ENCODE measurements around the gene NFYB.
"Not testable (repeated sequence)": the region's sequence is repeated elsewhere in the genome, so short reads cannot be mapped to it uniquely, and the experiment has no call there.

Gene NFYB

DNA sequence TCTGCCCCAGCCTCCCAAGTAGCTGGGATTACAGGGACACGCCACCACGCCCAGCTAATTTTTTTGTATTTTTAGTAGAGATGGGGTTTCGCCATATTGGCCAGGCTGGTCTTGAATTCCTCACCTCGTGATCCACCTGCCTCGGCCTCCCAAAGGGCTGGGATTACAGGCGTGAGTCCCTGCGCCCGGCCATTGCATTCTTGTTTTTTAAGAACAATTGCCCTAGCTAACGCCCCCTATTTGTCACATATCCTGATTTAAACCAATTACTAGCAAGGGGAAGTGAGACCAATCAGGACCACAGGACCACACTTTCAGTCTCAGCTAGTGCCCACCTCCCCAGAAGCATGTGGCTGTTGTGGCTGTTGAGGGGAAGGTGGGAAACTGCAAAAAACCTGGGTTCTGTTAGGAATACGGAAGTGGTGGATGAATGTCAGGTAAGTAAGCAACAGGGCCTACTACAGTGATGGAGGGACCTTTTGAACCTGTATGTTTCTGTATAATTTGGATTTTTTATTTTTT, 37.8 kb upstream of the NFYB start:
- Histone ChIP-seq H3K4me3 (ENCODE audit: low read depth, low read length) (no peak overlapping the region), H2AFZ (ENCODE audit: low read length, unreplicated experiment) (no peak overlapping the region), H3K27me3 (ENCODE audit: insufficient read depth, low read length) (no peaks in the 10 kb centered on the region), H3K36me3 (ENCODE audit: insufficient read depth, low read length) (no peaks in the 10 kb centered on the region), H3K79me2 (ENCODE audit: control insufficient read depth, insufficient read depth, low read length, unreplicated experiment) (no peaks in the 10 kb centered on the region), H3K27ac (ENCODE audit: low read depth, low read length) (no peak overlapping the region), H3K4me1 (ENCODE audit: control insufficient read depth, insufficient read depth, low read length, unreplicated experiment) (peaks cover 23% of the 10 kb centered on the region)

DNA sequence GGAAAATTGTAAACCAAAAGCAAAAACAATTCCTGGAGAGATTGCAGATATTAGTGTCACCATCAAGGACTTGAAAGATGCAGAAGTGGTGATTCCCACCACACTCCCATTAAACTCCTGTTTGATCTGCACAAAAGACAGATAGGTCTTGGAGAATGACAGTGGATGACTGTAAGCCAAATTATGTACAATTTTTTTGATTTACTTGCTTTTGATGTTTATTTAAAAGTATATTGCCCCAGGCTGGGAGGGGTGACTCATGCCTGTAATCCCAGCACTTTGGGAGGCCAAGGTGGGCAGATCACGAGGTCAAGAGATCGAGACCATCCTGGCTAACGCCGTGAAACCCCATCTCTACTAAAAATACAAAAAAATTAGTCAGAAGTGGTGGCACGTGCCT, 35.8 kb upstream of the NFYB start:
- H3K4me3 ChIP-seq (ENCODE audit: low read depth, low read length); H3K36me3 ChIP-seq (ENCODE audit: insufficient read depth, low read length); H3K27me3 ChIP-seq (ENCODE audit: insufficient read depth, low read length): not testable (repeated sequence)

DNA sequence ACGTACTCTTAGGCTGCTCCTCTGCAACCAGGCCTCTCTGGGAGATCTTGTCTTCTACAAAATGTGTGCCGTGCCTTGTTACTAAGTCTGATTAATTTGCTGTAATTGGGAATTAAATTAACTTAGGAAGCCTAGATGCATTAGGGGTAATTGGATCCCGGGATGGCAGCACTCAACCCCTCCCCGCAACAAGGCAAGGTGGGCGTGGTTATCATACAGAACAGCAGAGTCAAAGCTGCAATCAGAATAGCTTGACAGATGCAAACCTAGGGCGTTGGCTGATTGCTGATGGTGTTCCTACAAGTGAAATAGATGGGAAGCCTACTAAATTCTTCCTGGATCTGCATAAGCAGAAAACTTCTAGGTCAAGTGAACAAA, 34.5 kb upstream of the NFYB start:
- no peak overlapping the region for H2AFZ ChIP-seq (ENCODE audit: low read length, unreplicated experiment)
- H3K4me1 ChIP-seq (ENCODE audit: control insufficient read depth, insufficient read depth, low read length, unreplicated experiment) = peaks cover 9% of the 10 kb centered on the region
- H3K36me3 ChIP-seq (ENCODE audit: insufficient read depth, low read length) = no peaks in the 10 kb centered on the region
- H3K4me3 ChIP-seq (ENCODE audit: low read depth, low read length) = no peak overlapping the region
- H3K27me3 ChIP-seq (ENCODE audit: insufficient read depth, low read length) = no peaks in the 10 kb centered on the region
- H3K79me2 ChIP-seq (ENCODE audit: control insufficient read depth, insufficient read depth, low read length, unreplicated experiment) = no peaks in the 10 kb centered on the region
- H3K27ac ChIP-seq (ENCODE audit: low read depth, low read length) = no peak overlapping the region

More for the DNA sequence above, 35.8 kb upstream of the NFYB start:
- H3K4me1 ChIP-seq (ENCODE audit: control insufficient read depth, insufficient read depth, low read length, unreplicated experiment) = peaks cover 21% of the 10 kb centered on the region
- not testable (repeated sequence) for H3K27ac ChIP-seq (ENCODE audit: low read depth, low read length); H3K79me2 ChIP-seq (ENCODE audit: control insufficient read depth, insufficient read depth, low read length, unreplicated experiment); H2AFZ ChIP-seq (ENCODE audit: low read length, unreplicated experiment)

DNA sequence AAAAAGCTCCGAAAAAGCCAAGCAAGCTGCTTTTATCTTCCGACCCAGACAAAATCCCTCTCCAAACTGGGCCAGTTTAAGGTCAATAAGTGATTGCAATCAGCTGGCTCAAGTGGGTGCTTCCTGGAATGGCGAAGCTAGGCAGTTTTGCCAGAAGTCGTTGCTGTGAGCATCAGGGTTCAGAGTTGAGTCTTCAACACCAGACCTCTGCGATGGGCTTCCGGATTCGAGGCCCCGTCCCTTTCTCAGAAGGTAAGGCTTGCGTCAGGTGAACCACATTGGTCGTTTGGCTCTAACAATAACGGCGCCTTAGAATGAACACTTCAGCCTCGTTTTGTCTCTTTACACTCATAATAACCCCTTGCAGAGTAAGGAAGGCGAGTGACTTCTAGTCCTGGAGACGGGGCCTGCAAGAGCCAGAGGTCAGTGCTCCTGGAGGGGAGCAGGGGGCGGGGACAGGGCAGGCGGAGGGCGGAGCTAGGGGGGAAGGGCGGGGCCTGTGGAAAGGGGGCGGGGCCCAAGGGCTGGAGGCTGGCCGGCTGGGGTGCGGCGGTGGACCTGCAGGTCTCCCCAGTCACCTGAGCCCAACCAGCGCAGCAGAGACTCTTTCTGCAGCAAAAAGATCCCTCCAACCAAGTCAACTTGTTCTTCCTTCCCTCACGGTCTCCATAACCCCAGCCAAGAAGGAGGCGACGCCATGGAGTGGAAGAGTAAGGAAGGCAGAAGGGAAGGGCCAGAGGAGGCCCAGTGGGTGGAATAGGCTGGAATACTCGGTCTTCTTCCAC, 34.0 kb upstream of the NFYB start:
- H3K79me2 ChIP-seq (ENCODE audit: control insufficient read depth, insufficient read depth, low read length, unreplicated experiment) = no peaks in the 10 kb centered on the region
- no peak overlapping the region for H3K4me3 ChIP-seq (ENCODE audit: low read depth, low read length)
- no peaks in the 10 kb centered on the region for H3K27me3 ChIP-seq (ENCODE audit: insufficient read depth, low read length)
- no peak overlapping the region for H2AFZ ChIP-seq (ENCODE audit: low read length, unreplicated experiment)
- H3K27ac ChIP-seq (ENCODE audit: low read depth, low read length) = no peak overlapping the region
- H3K36me3 ChIP-seq (ENCODE audit: insufficient read depth, low read length) = no peaks in the 10 kb centered on the region
- H3K4me1 ChIP-seq (ENCODE audit: control insufficient read depth, insufficient read depth, low read length, unreplicated experiment) = peaks cover 5% of the 10 kb centered on the region

DNA sequence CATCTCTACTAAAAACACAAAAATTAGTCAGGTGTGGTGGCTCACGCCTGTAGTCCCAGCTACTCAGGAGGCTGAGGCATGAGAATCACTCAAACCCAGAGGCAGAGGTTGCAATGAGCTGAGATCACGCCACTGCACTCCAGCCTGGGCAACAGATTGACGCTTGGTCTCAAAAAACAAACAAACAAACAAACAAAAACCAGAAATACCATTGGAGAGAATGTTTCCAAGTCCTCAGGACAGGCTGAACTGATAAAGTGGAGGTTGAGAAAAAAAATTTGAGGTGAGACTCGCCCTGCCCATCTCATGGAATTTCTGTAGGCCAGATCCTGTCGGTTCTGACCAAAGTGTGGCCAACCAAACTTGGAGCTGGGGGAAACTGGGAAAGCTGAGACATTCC, 30.6 kb upstream of the NFYB start:
- Histone ChIP-seq H3K36me3 (ENCODE audit: insufficient read depth, low read length) (no peaks in the 10 kb centered on the region), H3K4me1 (ENCODE audit: control insufficient read depth, insufficient read depth, low read length, unreplicated experiment) (no peaks in the 10 kb centered on the region), H2AFZ (ENCODE audit: low read length, unreplicated experiment) (no peak overlapping the region), H3K79me2 (ENCODE audit: control insufficient read depth, insufficient read depth, low read length, unreplicated experiment) (no peaks in the 10 kb centered on the region), H3K4me3 (ENCODE audit: low read depth, low read length) (no peak overlapping the region), H3K27ac (ENCODE audit: low read depth, low read length) (no peak overlapping the region), H3K27me3 (ENCODE audit: insufficient read depth, low read length) (no peaks in the 10 kb centered on the region)

DNA sequence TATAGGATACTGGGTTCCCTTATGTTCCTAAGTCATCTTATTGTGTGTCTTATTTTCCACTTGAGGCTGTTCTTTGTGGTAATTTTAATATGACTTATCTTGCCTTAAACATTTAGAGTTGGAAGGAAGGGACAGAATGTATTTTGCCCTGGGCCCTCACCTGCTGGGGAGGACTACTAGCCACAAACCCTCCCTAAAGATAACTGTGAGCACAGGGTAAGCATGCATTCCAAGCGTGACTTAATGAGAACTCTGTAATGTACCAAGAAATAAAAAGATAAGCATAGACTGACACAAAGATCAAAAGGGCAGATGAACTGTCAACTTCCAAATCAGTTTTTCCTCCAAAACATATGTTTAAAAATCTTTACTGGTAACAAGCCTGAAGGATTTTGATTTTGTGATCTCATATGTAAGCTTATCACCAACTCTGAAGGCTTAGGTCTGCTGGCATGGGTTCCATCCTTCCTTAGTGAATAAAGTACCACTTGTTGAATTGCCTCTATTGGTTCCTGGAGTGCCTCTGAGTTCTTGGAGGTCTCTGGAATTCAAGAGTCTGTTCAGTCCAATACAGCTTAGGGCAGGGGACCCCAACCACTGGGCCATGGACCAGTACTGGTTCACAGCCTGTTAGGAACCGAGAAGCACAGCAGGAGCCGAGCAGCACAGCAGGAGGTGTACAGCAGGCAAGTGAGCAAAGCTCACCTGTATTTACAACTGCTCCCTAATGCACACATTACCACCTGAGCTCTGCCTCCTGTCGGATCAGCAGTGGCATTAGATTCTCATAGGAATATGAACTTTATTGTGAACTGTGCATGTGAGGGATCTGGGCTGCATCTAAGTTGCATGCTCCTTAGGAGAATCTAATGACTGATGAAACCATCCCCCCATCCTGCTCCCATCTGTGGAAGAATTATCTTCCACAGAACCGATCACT, 29.8 kb upstream of the NFYB start:
- H3K79me2 ChIP-seq (ENCODE audit: control insufficient read depth, insufficient read depth, low read length, unreplicated experiment) = no peaks in the 10 kb centered on the region
- no peak overlapping the region for H2AFZ ChIP-seq (ENCODE audit: low read length, unreplicated experiment)
- H3K27me3 ChIP-seq (ENCODE audit: insufficient read depth, low read length) = no peaks in the 10 kb centered on the region
- no peaks in the 10 kb centered on the region for H3K36me3 ChIP-seq (ENCODE audit: insufficient read depth, low read length)
- no peak overlapping the region for H3K27ac ChIP-seq (ENCODE audit: low read depth, low read length)
- H3K4me1 ChIP-seq (ENCODE audit: control insufficient read depth, insufficient read depth, low read length, unreplicated experiment) = no peaks in the 10 kb centered on the region
- H3K4me3 ChIP-seq (ENCODE audit: low read depth, low read length) = no peak overlapping the region

DNA sequence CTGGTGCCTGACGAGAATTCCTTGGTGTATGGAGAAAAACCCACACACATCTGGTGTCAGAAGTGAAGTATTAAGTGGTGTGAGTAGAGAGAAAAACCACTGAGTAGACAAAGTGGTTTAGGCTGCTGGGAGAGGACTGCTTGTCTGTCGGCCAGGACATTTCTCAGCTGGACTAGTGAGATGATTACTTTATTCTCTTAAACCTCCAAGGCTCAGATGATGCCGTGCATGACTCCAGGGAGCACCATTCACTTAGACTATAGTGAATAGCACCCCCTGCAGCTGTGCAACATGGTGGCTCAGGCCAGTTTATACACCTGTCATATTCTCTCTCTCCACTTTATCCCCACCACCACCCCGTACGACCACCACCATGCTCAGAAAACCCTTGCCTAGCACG, 28.5 kb upstream of the NFYB start:
- Histone ChIP-seq H3K4me3 (ENCODE audit: low read depth, low read length) (no peak overlapping the region), H2AFZ (ENCODE audit: low read length, unreplicated experiment) (no peak overlapping the region), H3K79me2 (ENCODE audit: control insufficient read depth, insufficient read depth, low read length, unreplicated experiment) (no peaks in the 10 kb centered on the region), H3K27ac (ENCODE audit: low read depth, low read length) (no peak overlapping the region), H3K27me3 (ENCODE audit: insufficient read depth, low read length) (no peaks in the 10 kb centered on the region), H3K4me1 (ENCODE audit: control insufficient read depth, insufficient read depth, low read length, unreplicated experiment) (no peaks in the 10 kb centered on the region), H3K36me3 (ENCODE audit: insufficient read depth, low read length) (no peaks in the 10 kb centered on the region)

DNA sequence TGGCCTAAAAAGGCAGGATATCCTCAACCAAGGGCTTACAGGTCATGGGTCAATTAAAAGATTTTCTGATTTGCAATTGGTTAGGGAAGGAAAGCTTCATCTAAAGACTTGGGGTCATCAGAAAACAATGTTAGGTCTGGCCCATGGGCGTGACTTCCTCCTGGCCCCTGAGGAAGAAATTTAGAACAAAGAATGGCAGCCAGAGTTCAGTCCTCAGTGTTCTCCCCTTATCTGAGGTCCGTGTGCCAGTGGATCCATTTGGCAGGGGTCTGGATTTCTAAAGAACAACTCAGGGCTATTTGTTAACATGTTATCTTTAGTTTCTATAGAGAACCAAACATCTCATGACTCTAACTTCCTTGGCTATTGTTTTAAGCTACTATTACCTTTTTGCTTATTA, 27.8 kb upstream of the NFYB start:
- Histone ChIP-seq H3K27ac (ENCODE audit: low read depth, low read length) (no peak overlapping the region), H2AFZ (ENCODE audit: low read length, unreplicated experiment) (no peak overlapping the region), H3K4me3 (ENCODE audit: low read depth, low read length) (no peak overlapping the region), H3K4me1 (ENCODE audit: control insufficient read depth, insufficient read depth, low read length, unreplicated experiment) (no peaks in the 10 kb centered on the region), H3K27me3 (ENCODE audit: insufficient read depth, low read length) (no peaks in the 10 kb centered on the region), H3K36me3 (ENCODE audit: insufficient read depth, low read length) (no peaks in the 10 kb centered on the region), H3K79me2 (ENCODE audit: control insufficient read depth, insufficient read depth, low read length, unreplicated experiment) (no peaks in the 10 kb centered on the region)

DNA sequence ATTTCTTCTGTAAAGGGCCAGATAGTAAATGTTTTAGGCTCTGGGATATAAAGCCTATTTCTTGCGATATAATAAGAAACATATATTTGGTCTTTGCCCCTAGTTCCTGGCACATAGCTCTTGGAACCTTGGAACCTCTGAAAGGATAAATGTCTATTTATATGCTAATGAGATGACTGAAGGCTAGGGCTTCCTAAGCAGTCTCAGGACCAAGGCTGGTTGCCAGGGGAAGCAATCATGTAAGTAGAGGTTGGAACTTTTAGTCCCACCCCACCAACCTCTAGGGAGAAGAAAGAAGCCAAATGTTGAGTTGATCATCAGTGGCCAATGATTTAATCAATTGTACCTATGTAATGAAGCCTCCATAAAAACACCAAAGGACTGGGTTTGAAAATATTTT, 26.6 kb upstream of the NFYB start:
- H3K4me1 ChIP-seq (ENCODE audit: control insufficient read depth, insufficient read depth, low read length, unreplicated experiment) = no peaks in the 10 kb centered on the region
- H3K36me3 ChIP-seq (ENCODE audit: insufficient read depth, low read length) = no peaks in the 10 kb centered on the region
- H3K79me2 ChIP-seq (ENCODE audit: control insufficient read depth, insufficient read depth, low read length, unreplicated experiment) = no peaks in the 10 kb centered on the region
- H3K27me3 ChIP-seq (ENCODE audit: insufficient read depth, low read length) = no peaks in the 10 kb centered on the region
- no peak overlapping the region for H2AFZ ChIP-seq (ENCODE audit: low read length, unreplicated experiment)
- no peak overlapping the region for H3K4me3 ChIP-seq (ENCODE audit: low read depth, low read length)
- no peak overlapping the region for H3K27ac ChIP-seq (ENCODE audit: low read depth, low read length)

DNA sequence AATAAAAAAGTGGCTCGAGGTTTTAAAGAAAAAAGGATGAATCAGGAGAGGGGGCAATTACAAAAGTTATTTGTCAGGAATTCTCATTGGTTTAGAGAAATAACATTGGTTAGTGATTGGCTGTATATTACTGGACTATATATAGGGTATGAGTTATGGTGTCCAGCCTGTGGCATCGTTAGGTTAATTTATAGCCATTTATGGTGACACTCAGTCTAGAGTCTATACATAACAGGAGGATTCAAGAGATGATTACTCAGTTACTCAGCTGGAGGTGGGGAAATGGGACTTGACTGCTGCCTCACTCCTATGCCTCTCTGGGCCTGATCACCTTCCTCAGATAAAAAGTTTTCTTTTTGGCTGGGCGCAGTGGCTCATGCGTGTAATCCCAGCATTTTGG, 25.6 kb upstream of the NFYB start:
- Histone ChIP-seq H3K79me2 (ENCODE audit: control insufficient read depth, insufficient read depth, low read length, unreplicated experiment) (no peaks in the 10 kb centered on the region), H3K4me3 (ENCODE audit: low read depth, low read length) (no peak overlapping the region), H3K27ac (ENCODE audit: low read depth, low read length) (no peak overlapping the region), H3K36me3 (ENCODE audit: insufficient read depth, low read length) (no peaks in the 10 kb centered on the region), H3K27me3 (ENCODE audit: insufficient read depth, low read length) (no peaks in the 10 kb centered on the region), H3K4me1 (ENCODE audit: control insufficient read depth, insufficient read depth, low read length, unreplicated experiment) (no peaks in the 10 kb centered on the region), H2AFZ (ENCODE audit: low read length, unreplicated experiment) (no peak overlapping the region)

All from ACC112 (cell line).